OCI-LY1 (cell line): ENCODE data around the gene FAAH2.

Experiments used
- H2AFZ ChIP-seq: fragments of 200-600 bp; sonication (generic), shearing (Covaris generic); 2 replicates; pipeline ENCODE4 v1.6.0; 2014; ENCODE audit warnings: antibody characterized with exemption, mild to moderate bottlenecking, low read length
- H3F3A ChIP-seq: fragments of 200-600 bp; sonication (generic), shearing (Covaris generic); 2 replicates; pipeline ENCODE4 v1.6.0; 2014; ENCODE audit warnings: mild to moderate bottlenecking, antibody characterized with exemption, low read length, moderate library complexity; ENCODE audit not compliant: insufficient read depth
- H3K27ac ChIP-seq: fragments of 200-600 bp; sonication (generic); 2 replicates; pipeline ENCODE4 v1.5.1; 2014; ENCODE audit warnings: low read length, mixed run types, mild to moderate bottlenecking, low read depth; ENCODE audit not compliant: poor library complexity, severe bottlenecking
- H3K27me3 ChIP-seq: fragments of 200-600 bp; sonication (generic); 2 replicates; pipeline ENCODE4 v1.6.0; 2014; ENCODE audit warnings: antibody characterized with exemption, mild to moderate bottlenecking, low read length, moderate library complexity; ENCODE audit not compliant: insufficient read depth
- H3K36me3 ChIP-seq: fragments of 200-600 bp; sonication (generic); 2 replicates; pipeline ENCODE4 v1.6.1; 2014; ENCODE audit warnings: mild to moderate bottlenecking, antibody characterized with exemption, low read length, moderate library complexity, mixed read lengths; ENCODE audit not compliant: insufficient read depth
- H3K4me1 ChIP-seq: fragments of 200-600 bp; sonication (generic); 2 replicates; pipeline ENCODE4 v1.5.1; 2014; ENCODE audit warnings: mild to moderate bottlenecking, low read length, moderate library complexity; ENCODE audit not compliant: insufficient read depth, severe bottlenecking
- H3K4me2 ChIP-seq: fragments of 200-600 bp; sonication (generic), shearing (Covaris generic); 2 replicates; pipeline ENCODE4 v1.6.1; 2014; ENCODE audit warnings: low read length
- H3K4me3 ChIP-seq: fragments of 200-600 bp; sonication (generic); 2 replicates; pipeline ENCODE4 v1.5.1; 2014; ENCODE audit warnings: low read length, low read depth, mild to moderate bottlenecking, mixed read lengths; ENCODE audit not compliant: poor library complexity, severe bottlenecking
- H3K79me2 ChIP-seq: fragments of 200-600 bp; shearing (Covaris generic); 2 replicates; pipeline ENCODE4 v1.6.1; 2016; ENCODE audit warnings: mixed run types, low read length, mixed read lengths; ENCODE audit not compliant: insufficient read depth
- H3K9ac ChIP-seq: fragments of 200-600 bp; sonication (generic), shearing (Covaris generic); 2 replicates; pipeline ENCODE4 v1.6.1; 2014; ENCODE audit warnings: mild to moderate bottlenecking, low read length, mixed read lengths
- H3K9me2 ChIP-seq: fragments of 200-600 bp; sonication (generic), shearing (Covaris generic); 2 replicates; pipeline ENCODE4 v1.6.1; 2014; ENCODE audit warnings: low read depth, mild to moderate bottlenecking, low read length, mixed read lengths
- H3K9me3 ChIP-seq: fragments of 200-600 bp; shearing (Covaris generic); 2 replicates; pipeline ENCODE4 v1.6.1; 2014; ENCODE audit warnings: low read length, mixed read lengths
- H4K20me1 ChIP-seq: fragments of 200-600 bp; sonication (generic), shearing (Covaris generic); 2 replicates; pipeline ENCODE4 v1.6.0; 2016; ENCODE audit warnings: mild to moderate bottlenecking, low read length; ENCODE audit not compliant: insufficient read depth
- CTCF ChIP-seq: fragments of 200-600 bp; sonication (generic), shearing (Covaris generic); IDR thresholded peaks from 2 replicates; pipeline ENCODE4 v1.5.1; 2017; ENCODE audit warnings: mild to moderate bottlenecking, antibody characterized with exemption, low read length, moderate library complexity, mixed read lengths
- EZH2 ChIP-seq: fragments of 200-600 bp; sonication (generic), shearing (Covaris generic); IDR thresholded peaks from 2 replicates; pipeline ENCODE4 v1.8.0; 2017; ENCODE audit warnings: borderline replicate concordance, mixed run types, mild to moderate bottlenecking, antibody characterized with exemption, low read length, moderate library complexity, mixed read lengths

Gene FAAH2

GRCh38 chrX:57422790-57423189 lies 136.3 kb downstream of the FAAH2 start:
- Histone ChIP-seq H3K27me3 (no peaks in the 10 kb centered on the region), H3K79me2 (no peaks in the 10 kb centered on the region)

GRCh38 chrX:57445076-57445475 lies 158.6 kb downstream of the FAAH2 start:
- Histone ChIP-seq H3K9me3 (no peaks in the 10 kb centered on the region), H3K79me2 (no peaks in the 10 kb centered on the region), H3F3A (no peaks in the 10 kb centered on the region), H2AFZ (no peak overlapping the region), H3K27me3 (no peaks in the 10 kb centered on the region), H3K9me2 (no peaks in the 10 kb centered on the region), H3K4me2 (no peak overlapping the region), H3K27ac (no peak overlapping the region), H4K20me1 (no peaks in the 10 kb centered on the region), H3K36me3 (no peaks in the 10 kb centered on the region), H3K4me1 (no peaks in the 10 kb centered on the region), H3K9ac (no peak overlapping the region), H3K4me3 (no peak overlapping the region)
- no peak for TF ChIP-seq CTCF
- TF ChIP-seq EZH2 = no peak

More at GRCh38 chrX:57422790-57423189, 136.3 kb downstream of the FAAH2 start:
- Histone ChIP-seq H3K4me2 (no peak overlapping the region), H3F3A (no peaks in the 10 kb centered on the region), H3K4me1 (no peaks in the 10 kb centered on the region), H2AFZ (no peak overlapping the region), H3K27ac (no peak overlapping the region), H3K9me2 (no peaks in the 10 kb centered on the region), H3K9ac (no peak overlapping the region), H3K9me3 (no peaks in the 10 kb centered on the region), H4K20me1 (no peaks in the 10 kb centered on the region), H3K4me3 (no peak overlapping the region), H3K36me3 (no peaks in the 10 kb centered on the region)
- TF ChIP-seq CTCF (no peak), EZH2 (no peak)

- Histone ChIP-seq H3F3A (no peaks in the 10 kb centered on the region), H3K27me3 (no peaks in the 10 kb centered on the region), H3K27ac (no peak overlapping the region), H3K4me1 (no peaks in the 10 kb centered on the region), H3K4me2 (no peak overlapping the region), H3K36me3 (no peaks in the 10 kb centered on the region), H4K20me1 (no peaks in the 10 kb centered on the region), H3K9me3 (no peaks in the 10 kb centered on the region), H3K9ac (no peak overlapping the region), H3K9me2 (no peaks in the 10 kb centered on the region), H3K4me3 (no peak overlapping the region), H3K79me2 (no peaks in the 10 kb centered on the region), H2AFZ (no peak overlapping the region)
- TF ChIP-seq CTCF (no peak), EZH2 (no peak)
These were observed 159.3 kb downstream of the FAAH2 start for GRCh38 chrX:57445832-57446231.
